Gastroesophageal sphincter (tissue), 3 donors: ENCODE data around the gene P2RX7.

ENCODE experiments used
- EP300 ChIP-seq: sonication (generic); formaldehyde crosslinking; IDR thresholded peaks from one replicate; pipeline ENCODE4 v1.6.1; 2017; ENCODE audit warnings: antibody characterized with exemption, mild to moderate bottlenecking
- POLR2AphosphoS5 ChIP-seq: sonication (generic); formaldehyde crosslinking; IDR thresholded peaks from one replicate; pipeline ENCODE4 v1.6.1; 2017; ENCODE audit warnings: antibody characterized with exemption
- TF ChIP-seq, protein P1 (sequence below), 4 experiments: fragments of 200-600 bp in 2 of 4; fragments of 450-650 bp in 2 of 4; sonication (generic) in 1 of 4; IDR thresholded peaks; one replicate each; pipeline ENCODE4 v1.5.1; 2017 to 2019; ENCODE audit warnings: antibody characterized with exemption in 4 of 4, mild to moderate bottlenecking in 2 of 4, moderate library complexity in 2 of 4

DNA sequence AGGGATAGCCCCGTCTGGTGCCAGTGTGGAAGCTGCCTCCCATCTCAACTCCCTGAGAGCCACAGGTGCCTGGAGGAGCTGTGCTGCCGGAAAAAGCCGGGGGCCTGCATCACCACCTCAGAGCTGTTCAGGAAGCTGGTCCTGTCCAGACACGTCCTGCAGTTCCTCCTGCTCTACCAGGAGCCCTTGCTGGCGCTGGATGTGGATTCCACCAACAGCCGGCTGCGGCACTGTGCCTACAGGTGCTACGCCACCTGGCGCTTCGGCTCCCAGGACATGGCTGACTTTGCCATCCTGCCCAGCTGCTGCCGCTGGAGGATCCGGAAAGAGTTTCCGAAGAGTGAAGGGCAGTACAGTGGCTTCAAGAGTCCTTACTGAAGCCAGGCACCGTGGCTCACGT lies 51.7 kb downstream of the P2RX7 start:
- TF ChIP-seq, protein P1, sequence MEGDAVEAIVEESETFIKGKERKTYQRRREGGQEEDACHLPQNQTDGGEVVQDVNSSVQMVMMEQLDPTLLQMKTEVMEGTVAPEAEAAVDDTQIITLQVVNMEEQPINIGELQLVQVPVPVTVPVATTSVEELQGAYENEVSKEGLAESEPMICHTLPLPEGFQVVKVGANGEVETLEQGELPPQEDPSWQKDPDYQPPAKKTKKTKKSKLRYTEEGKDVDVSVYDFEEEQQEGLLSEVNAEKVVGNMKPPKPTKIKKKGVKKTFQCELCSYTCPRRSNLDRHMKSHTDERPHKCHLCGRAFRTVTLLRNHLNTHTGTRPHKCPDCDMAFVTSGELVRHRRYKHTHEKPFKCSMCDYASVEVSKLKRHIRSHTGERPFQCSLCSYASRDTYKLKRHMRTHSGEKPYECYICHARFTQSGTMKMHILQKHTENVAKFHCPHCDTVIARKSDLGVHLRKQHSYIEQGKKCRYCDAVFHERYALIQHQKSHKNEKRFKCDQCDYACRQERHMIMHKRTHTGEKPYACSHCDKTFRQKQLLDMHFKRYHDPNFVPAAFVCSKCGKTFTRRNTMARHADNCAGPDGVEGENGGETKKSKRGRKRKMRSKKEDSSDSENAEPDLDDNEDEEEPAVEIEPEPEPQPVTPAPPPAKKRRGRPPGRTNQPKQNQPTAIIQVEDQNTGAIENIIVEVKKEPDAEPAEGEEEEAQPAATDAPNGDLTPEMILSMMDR (IDR thresholded peaks at IDR 0.05) = no peak
- TF ChIP-seq EP300 (no peak), POLR2AphosphoS5 (no peak)
